ENCODE data around the gene POLR1A. TPM values are rescaled to one million over a fixed set of nuclear protein-coding genes. Genes with fewer than 3 reads are reported as not detected.
A peak's percentile ranks its signal among the peaks of the same experiment; 100 is the strongest.

Gene POLR1A
- total RNA-seq, 1 donor from 2014 or later: 17.2 TPM

GRCh38 chr2:85988914-85989270 lies 116.8 kb downstream of the POLR1A start:
- peak overlapping the region; percentile 80 for H3K27ac ChIP-seq
- H3K4me3 ChIP-seq: no peak overlapping the region
- no peaks in the 10 kb centered on the region for H3K36me3 ChIP-seq
- H3K4me1 ChIP-seq: peaks cover 25% of the 10 kb centered on the region
- H3K9me3 ChIP-seq: no peaks in the 10 kb centered on the region
- intact Hi-C loops (cut with DNase I): no loop called here
- DNase-seq (ENCODE audit: extremely low spot score in 2 of 2): peak in 1 of 2 donors; percentile 90
- TF ChIP-seq, protein P1, sequence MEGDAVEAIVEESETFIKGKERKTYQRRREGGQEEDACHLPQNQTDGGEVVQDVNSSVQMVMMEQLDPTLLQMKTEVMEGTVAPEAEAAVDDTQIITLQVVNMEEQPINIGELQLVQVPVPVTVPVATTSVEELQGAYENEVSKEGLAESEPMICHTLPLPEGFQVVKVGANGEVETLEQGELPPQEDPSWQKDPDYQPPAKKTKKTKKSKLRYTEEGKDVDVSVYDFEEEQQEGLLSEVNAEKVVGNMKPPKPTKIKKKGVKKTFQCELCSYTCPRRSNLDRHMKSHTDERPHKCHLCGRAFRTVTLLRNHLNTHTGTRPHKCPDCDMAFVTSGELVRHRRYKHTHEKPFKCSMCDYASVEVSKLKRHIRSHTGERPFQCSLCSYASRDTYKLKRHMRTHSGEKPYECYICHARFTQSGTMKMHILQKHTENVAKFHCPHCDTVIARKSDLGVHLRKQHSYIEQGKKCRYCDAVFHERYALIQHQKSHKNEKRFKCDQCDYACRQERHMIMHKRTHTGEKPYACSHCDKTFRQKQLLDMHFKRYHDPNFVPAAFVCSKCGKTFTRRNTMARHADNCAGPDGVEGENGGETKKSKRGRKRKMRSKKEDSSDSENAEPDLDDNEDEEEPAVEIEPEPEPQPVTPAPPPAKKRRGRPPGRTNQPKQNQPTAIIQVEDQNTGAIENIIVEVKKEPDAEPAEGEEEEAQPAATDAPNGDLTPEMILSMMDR (IDR thresholded peaks at IDR 0.05): no peak
- TF ChIP-seq POLR2AphosphoS5 (IDR thresholded peaks at IDR 0.05; ENCODE audit: insufficient read depth in 1 of 2, low read depth in 1 of 2) (no peak), POLR2A (IDR thresholded peaks at IDR 0.05) (no peak)
- H3K27me3 ChIP-seq: no peaks in the 10 kb centered on the region

DNA sequence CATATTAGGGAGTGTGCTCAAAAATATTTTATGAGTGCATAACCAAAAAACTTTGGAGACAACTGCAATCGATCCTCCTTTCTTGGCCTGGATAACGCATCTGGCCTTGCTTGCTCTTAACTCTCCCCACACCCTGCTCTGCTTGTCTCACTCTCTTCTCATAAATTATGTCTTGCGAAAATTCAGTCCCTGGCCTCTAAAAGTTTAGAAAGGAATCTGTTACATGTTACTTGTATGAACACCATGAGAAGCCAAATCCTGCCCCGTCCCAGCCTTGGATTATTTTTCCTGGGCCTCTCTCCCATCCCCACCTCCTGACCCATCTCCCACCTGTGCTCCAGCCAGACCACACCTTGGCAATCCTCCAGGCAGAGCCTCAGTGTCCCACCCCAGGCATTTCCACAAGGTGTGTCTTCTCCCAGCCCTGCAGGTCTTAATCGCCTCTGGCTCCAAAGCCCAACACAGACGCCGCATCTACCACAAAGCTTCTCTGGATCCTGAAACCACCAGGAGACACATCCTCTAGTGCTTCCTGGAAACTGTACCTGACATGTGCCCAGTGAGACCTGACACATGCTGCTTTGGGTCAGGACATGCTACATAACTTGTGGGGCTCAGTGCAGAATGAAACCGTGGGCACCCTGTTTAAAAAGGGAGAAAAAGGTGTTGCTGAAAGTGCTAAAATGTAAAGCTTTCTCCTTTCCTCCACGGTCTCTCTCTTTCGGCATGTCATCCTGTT lies 117.3 kb downstream of the POLR1A start:
- intact Hi-C loops (cut with DNase I): no loop called here
- TF ChIP-seq, protein P1 (IDR thresholded peaks at IDR 0.05): no peak
- peak; percentile 34 to 64 for TF ChIP-seq POLR2AphosphoS5 (IDR thresholded peaks at IDR 0.05; ENCODE audit: insufficient read depth in 1 of 2, low read depth in 1 of 2)
- H3K9me3 ChIP-seq: no peaks in the 10 kb centered on the region
- no peak overlapping the region for H3K4me3 ChIP-seq
- no peaks in the 10 kb centered on the region for H3K36me3 ChIP-seq
- no peaks in the 10 kb centered on the region for H3K27me3 ChIP-seq
- DNase-seq (ENCODE audit: extremely low spot score in 2 of 2): peak in 1 of 2 donors; percentile 77
- peak overlapping the region; percentile 80 for H3K27ac ChIP-seq
- peaks cover 20% of the 10 kb centered on the region for H3K4me1 ChIP-seq

GRCh38 chr2:85987266-85988174 lies 118.2 kb downstream of the POLR1A start:
- Histone ChIP-seq H3K27ac (peak overlapping the region; percentile 65), H3K9me3 (no peaks in the 10 kb centered on the region), H3K27me3 (no peaks in the 10 kb centered on the region), H3K36me3 (no peaks in the 10 kb centered on the region), H3K4me1 (peaks cover 20% of the 10 kb centered on the region), H3K4me3 (no peak overlapping the region)
- intact Hi-C loops (cut with DNase I): no loop called here
- no peak for TF ChIP-seq POLR2A (IDR thresholded peaks at IDR 0.05)
- TF ChIP-seq, protein P1 (IDR thresholded peaks at IDR 0.05): no peak
- TF ChIP-seq POLR2AphosphoS5 (IDR thresholded peaks at IDR 0.05; ENCODE audit: insufficient read depth in 1 of 2, low read depth in 1 of 2): no peak
- peak in 1 of 2 donors; percentile 81 for DNase-seq (ENCODE audit: extremely low spot score in 2 of 2)

DNA sequence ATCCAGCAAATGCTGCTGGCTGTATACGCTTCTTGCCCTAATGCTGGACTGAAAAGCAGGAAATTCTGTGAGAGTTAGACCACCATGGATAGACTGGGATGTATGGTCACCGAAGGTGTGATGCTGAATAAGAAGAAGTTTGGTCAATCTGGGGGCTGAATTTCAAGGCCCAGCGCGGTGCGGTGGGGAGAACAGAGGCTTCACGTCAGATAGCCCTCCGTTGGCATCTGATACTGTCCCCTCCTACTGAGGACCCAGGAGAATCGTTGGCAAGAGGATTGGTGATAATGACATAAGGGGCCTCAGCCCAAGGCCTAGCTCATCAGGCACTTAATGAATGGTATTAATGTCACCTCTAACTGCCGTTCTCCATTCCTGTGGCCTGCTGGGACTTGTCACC lies 119.6 kb downstream of the POLR1A start:
- H3K27me3 ChIP-seq: no peaks in the 10 kb centered on the region
- H3K36me3 ChIP-seq: no peaks in the 10 kb centered on the region
- H3K4me1 ChIP-seq: peaks cover 20% of the 10 kb centered on the region
- DNase-seq (ENCODE audit: extremely low spot score in 2 of 2): no peak
- no peaks in the 10 kb centered on the region for H3K9me3 ChIP-seq
- H3K27ac ChIP-seq: no peak overlapping the region
- H3K4me3 ChIP-seq: no peak overlapping the region
- intact Hi-C loops (cut with DNase I): no loop called here
- TF ChIP-seq POLR2A (IDR thresholded peaks at IDR 0.05): no peak

DNA sequence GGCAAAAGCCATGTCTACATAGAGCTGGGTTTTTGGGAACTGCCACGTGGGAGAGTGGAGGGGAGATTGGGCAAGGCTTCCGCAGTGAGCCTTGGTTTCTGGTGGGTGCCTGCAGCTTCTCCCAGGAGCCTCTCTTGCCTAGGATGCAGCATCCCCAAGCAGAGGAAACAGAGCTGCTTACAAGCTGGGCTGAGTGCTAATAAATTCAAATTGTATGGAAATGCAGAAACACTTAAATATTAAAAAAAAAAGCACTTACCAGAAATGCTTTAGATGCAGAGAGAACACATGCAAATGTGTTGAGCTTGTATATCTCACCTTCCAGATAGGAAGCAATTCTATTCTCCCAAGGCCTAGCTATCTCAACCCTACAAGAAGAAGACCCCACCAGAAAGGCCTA lies 120.9 kb downstream of the POLR1A start:
- Histone ChIP-seq H3K9me3 (no peaks in the 10 kb centered on the region), H3K36me3 (no peaks in the 10 kb centered on the region), H3K4me3 (no peak overlapping the region), H3K27me3 (no peaks in the 10 kb centered on the region), H3K27ac (no peak overlapping the region), H3K4me1 (peaks cover 20% of the 10 kb centered on the region)
- DNase-seq (ENCODE audit: extremely low spot score in 2 of 2): no peak
- intact Hi-C loops (cut with DNase I): no loop called here
- TF ChIP-seq POLR2A (IDR thresholded peaks at IDR 0.05) (no peak), POLR2AphosphoS5 (IDR thresholded peaks at IDR 0.05; ENCODE audit: insufficient read depth in 1 of 2, low read depth in 1 of 2) (no peak)
- TF ChIP-seq, protein P1 (IDR thresholded peaks at IDR 0.05): no peak
